SH-SY5Y (cell line): ENCODE measurements around the gene KHNYN.

Experiments
- GATA2 ChIP-seq: IDR thresholded peaks from 2 replicates; pipeline ENCODE4 v1.6.1; 2011; ENCODE audit warnings: mild to moderate bottlenecking, low read depth, low read length
- GATA3 ChIP-seq: IDR thresholded peaks from 2 replicates; pipeline ENCODE4 v1.6.1; 2011; ENCODE audit warnings: low read depth, mild to moderate bottlenecking, low read length, moderate library complexity

The KHNYN gene

GRCh38 chr14:24397639-24398292 is 32.0 kb upstream of the KHNYN start:
- TF ChIP-seq GATA2 (no peak), GATA3 (no peak)

GRCh38 chr14:24398293-24398652 is 31.5 kb upstream of the KHNYN start:
- TF ChIP-seq GATA3 (no peak), GATA2 (no peak)

DNA sequence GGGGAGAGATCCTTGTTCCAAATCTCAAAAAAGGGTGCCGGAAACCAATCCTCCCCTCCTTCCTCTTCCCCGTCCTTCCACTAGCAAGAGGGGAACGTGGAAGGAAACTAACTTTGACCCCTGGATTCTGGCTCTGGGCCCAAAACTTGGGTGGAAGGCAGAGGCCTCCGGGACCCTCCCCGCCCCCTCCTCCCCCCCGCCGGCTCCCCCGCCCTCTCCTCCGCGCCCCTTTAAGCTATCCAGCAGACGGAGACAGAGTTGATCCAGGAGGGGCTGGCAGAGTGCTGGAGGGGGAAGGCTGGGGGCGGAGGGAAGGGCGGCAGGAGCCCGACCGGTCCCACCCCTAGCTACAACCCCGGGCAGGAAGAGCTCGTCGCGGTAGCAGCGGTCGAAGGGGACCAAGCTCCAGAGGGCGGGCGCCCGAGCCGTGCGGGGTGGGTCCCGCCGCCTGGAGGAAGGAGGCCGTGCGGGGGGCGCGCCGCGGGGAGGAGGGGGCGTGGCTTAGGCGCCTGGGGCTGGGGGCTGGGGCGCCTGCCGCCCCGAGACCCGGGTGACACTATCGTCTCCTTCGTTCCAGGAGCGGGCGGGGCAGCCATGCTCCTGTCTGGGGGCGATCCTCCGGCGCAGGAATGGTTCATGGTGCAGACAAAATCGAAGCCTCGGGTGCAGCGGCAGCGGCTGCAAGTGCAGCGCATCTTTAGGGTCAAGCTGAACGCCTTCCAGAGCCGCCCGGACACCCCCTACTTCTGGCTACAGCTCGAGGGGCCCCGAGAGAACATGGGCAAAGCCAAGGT is 30.9 kb upstream of the KHNYN start, which contains the start of gene NYNRIN:
TSS of gene NYNRIN (plus strand) at position 351 of the 794 bp plus-strand sequence. CDS start at position 595, 244 bp downstream.
- TF ChIP-seq GATA2 (no peak), GATA3 (no peak)

DNA sequence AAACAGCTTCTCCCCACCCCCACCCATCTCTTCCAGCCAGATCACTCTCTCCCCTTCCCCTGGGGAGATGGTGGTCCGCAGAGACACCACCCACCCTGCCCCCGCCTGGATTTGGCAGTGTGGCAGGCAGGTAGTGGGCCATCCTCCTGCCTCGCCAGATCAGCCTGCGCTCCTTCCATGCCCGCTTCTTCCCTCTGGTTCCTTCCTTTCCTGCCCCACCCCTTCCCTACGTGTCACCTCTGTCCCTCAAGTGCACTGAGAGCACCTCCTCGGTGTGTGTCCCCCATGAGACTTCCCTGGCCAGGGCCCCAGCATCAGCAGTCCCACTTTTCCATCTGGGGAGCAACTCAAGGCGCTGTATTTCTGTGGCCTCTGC is 30.3 kb upstream of the KHNYN start:
- TF ChIP-seq GATA3: no peak
- no peak for TF ChIP-seq GATA2

- no peak for TF ChIP-seq GATA3
- TF ChIP-seq GATA2: no peak
These were observed 29.6 kb upstream of the KHNYN start for GRCh38 chr14:24399999-24400718.

DNA sequence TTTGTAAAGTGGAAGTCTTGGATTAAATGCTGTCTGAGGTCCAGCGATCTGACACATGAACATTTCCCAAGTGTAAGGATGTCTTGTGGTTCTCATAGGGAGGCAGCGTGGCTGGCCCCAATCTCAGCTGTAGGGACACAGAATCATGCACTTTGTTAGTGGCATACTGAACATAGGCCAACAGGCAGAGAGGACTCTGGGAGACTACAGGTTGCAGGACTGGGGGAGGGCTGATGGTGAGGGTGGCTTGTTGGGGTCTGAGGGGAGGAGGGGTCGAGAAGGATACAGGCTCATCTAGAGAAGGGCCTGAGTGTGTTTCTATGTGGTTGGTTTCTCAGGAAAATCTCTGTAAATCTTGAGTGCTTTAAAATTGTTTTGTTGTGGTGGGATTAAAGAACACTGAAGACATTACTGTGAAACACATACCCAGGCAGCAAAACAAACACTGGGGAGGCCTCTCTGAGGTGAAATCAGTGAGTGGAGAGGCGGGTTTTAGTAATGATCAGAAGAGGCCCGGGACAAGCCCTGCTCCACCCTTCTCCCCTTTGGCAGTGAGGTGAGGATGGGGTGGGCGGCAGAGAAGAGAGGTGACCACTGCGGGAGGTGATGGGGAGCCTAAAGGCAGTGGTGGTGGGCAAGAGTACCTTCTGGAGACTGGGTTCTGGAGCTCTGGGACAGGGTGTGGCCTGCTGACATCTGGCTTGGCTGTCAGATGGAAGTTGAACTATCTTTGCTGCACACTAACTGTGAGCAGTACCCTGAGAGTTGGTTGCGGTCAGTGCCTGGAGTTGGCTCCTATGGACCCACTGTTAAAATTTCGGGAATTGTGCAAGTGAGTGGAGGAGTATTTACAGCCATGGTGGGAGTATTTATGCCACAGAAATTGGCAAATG is 27.7 kb upstream of the KHNYN start:
- TF ChIP-seq GATA2 (no peak), GATA3 (no peak)

DNA sequence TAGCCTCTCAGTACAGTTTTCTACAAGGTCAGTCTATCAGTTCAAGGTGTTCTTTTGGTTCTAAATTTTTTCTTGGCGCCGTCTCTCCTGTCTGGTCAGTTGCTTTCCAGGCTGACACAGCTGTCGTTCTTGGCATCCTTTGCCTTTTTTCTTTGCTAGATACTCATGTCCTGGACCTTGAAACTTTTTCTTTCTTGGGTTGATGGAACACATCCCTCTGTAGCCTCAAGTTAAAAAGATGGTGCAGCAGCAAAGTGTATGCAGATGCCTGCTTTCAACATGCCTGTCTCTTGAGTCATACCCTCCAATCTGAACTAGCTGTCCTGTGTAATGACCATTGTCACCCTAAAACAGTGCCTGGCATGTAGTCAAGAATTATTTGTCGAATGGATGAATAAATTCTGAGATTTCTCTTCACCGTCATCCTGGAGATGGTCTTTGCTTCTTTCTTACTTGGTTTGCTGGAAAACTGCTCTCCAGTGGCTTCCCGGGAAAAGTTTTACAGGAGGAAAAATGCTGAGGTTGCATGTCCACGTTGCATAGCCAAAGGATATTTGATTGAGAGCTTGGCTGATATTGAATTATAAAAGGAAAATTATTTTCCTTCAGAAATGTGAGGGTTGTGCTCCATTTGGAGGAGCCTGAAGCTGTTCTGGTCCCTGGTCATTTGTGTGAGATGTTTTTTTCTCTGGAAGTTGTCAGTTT is 26.3 kb upstream of the KHNYN start:
- TF ChIP-seq GATA3 (no peak), GATA2 (no peak)

GRCh38 chr14:24404814-24405213 is 24.9 kb upstream of the KHNYN start:
- no peak for TF ChIP-seq GATA2
- no peak for TF ChIP-seq GATA3

DNA sequence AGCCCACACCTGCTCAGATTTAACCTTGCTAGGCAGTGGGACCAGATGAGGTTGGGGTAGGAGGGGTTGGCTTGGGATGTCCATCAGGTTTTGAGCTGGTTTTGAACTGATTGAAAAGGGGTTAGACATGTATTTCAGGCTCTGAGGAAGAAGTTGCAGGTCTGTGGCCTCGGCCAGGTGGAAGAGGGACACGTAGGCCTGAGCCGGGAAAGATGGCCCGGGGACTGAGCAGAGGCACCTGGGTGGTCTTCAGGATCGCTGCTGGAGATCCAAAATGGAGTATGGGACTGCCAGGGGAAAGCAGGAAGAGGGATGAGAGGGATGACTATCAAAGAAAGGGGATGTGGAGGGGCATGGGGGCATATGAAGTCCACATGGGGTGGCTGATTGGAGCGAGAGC is 23.3 kb upstream of the KHNYN start:
- TF ChIP-seq GATA2 (no peak), GATA3 (no peak)

- no peak for TF ChIP-seq GATA3
- TF ChIP-seq GATA2: no peak
These were observed 22.0 kb upstream of the KHNYN start for GRCh38 chr14:24407608-24408325.

- TF ChIP-seq GATA2: no peak
- TF ChIP-seq GATA3: no peak
These were observed 21.0 kb upstream of the KHNYN start for GRCh38 chr14:24408764-24409163.

DNA sequence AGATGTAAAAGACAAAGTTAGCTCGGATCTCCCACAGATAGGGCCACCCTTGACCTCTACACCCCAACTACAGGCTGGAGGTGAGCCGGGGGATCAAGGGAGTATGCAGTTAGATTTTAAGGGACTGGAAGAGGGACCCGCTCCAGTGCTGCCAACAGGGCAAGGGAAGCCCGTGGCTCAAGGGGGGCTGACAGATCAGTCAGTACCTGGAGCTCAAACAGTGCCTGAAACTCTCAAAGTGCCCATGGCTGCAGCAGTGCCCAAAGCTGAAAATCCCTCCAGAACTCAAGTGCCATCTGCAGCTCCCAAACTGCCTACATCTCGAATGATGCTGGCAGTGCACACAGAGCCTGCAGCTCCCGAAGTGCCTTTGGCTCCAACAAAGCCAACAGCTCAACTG is 20.6 kb upstream of the KHNYN start:
- TF ChIP-seq GATA3: no peak
- TF ChIP-seq GATA2: no peak
